Prostate gland (tissue), 2 donors: ENCODE measurements around the gene RLN3. TPM values are rescaled to one million over a fixed set of nuclear protein-coding genes. Genes with fewer than 3 reads are reported as not detected.
A peak's percentile ranks its signal among the peaks of the same experiment; 100 is the strongest.

Experiments
- DNase-seq: peaks from one replicate; pipeline ENCODE4 v3.0.0-alpha.2; 2019; ENCODE audit warnings: low spot score
- H3K27ac ChIP-seq, 2 donors: fragments of 200-600 bp; sonication (generic); 2 replicates each; pipeline ENCODE4 v1.5.1; 2017 to 2019
- H3K27me3 ChIP-seq: fragments of 200-600 bp; sonication (generic); replicated peaks from 2 replicates; pipeline ENCODE4 v1.5.1; 2019; ENCODE audit not compliant: insufficient read depth
- H3K36me3 ChIP-seq, 2 donors: fragments of 200-600 bp; sonication (generic); 1 replicate in 1 of 2; 2 replicates in 1 of 2; pipeline versions ENCODE4 v1.5.1 to v1.8.1; 2017 to 2019
- H3K4me1 ChIP-seq: fragments of 200-600 bp; sonication (generic); replicated peaks from 2 replicates; pipeline ENCODE4 v1.5.1; 2019
- H3K4me3 ChIP-seq, 2 donors: fragments of 200-600 bp; sonication (generic); 2 replicates each; pipeline ENCODE4 v1.5.1; 2017 to 2019
- H3K9me3 ChIP-seq: fragments of 200-600 bp; sonication (generic); 2 replicates; pipeline ENCODE4 v1.5.1; 2017
- CTCF ChIP-seq, 4 experiments: fragments of 200-600 bp in 2 of 4; fragments of 450-650 bp in 2 of 4; sonication (generic) in 2 of 4; IDR thresholded peaks; 1 replicate in 3 of 4; 2 replicates in 1 of 4; pipeline ENCODE4 v1.5.1; 2016 to 2019; ENCODE audit warnings: antibody characterized with exemption in 4 of 4, mild to moderate bottlenecking in 2 of 4, moderate library complexity in 2 of 4
- POLR2A ChIP-seq: fragments of 450-650 bp; IDR thresholded peaks from one replicate; pipeline ENCODE4 v1.6.1; 2016; ENCODE audit warnings: antibody characterized with exemption, mild to moderate bottlenecking
- POLR2AphosphoS5 ChIP-seq: sonication (generic); formaldehyde crosslinking; IDR thresholded peaks from one replicate; pipeline ENCODE4 v1.6.1; 2017; ENCODE audit warnings: antibody characterized with exemption
- WGBS: methylation state at CpG from one replicate; pipeline ENCODE4 v1.1.5; 2018; 5-methylcytosine and 5-hydroxymethylcytosine counted together
- intact Hi-C: fragments of 100-400 bp; cut with DNase I; formaldehyde crosslinking; loops from one replicate; pipeline ENCODE4 v1.14.2; 2022
- total RNA-seq, 2 donors: library from RNA; depleted of rRNA; stranded (reverse); fragments of >200 nt; gene quantifications; one replicate each; pipeline ENCODE4 v1.1.0, GENCODE V29; 2016

Gene RLN3
- total RNA-seq, 2 donors from 2014 or later, result not detected

GRCh38 chr19:14058182-14059092 lies 30.5 kb downstream of the RLN3 start:
- intact Hi-C loops, result no loop called here
- Histone ChIP-seq H3K4me3 (no peak overlapping the region), H3K27me3 (no peaks in the 10 kb centered on the region), H3K4me1 (no peaks in the 10 kb centered on the region), H3K36me3 (no peaks in the 10 kb centered on the region), H3K9me3 (no peaks in the 10 kb centered on the region), H3K27ac (no peak overlapping the region)
- WGBS, result 22% methylated on average over 17 of the region's 17 CpGs
- DNase-seq, result no peak
- no peak for TF ChIP-seq POLR2A
- no peak for TF ChIP-seq CTCF (IDR thresholded peaks at IDR 0.05)
- no peak for TF ChIP-seq POLR2AphosphoS5

GRCh38 chr19:14059093-14059480 lies 31.1 kb downstream of the RLN3 start:
- intact Hi-C loops, result no loop called here
- no peak for DNase-seq

GRCh38 chr19:14059652-14060155 lies 31.8 kb downstream of the RLN3 start:
- no peaks in the 10 kb centered on the region for H3K4me1 ChIP-seq

More at GRCh38 chr19:14059093-14059480, 31.1 kb downstream of the RLN3 start:
- TF ChIP-seq POLR2AphosphoS5, result no peak
- peak; percentile 19 to 43 (median 35) for TF ChIP-seq CTCF (IDR thresholded peaks at IDR 0.05)
- H3K4me1 ChIP-seq, result no peaks in the 10 kb centered on the region
- H3K4me3 ChIP-seq, result no peak overlapping the region
- H3K9me3 ChIP-seq, result no peaks in the 10 kb centered on the region
- 20% methylated on average over 15 of the region's 15 CpGs for WGBS
- H3K27me3 ChIP-seq, result no peaks in the 10 kb centered on the region
- no peak overlapping the region for H3K27ac ChIP-seq
- H3K36me3 ChIP-seq, result no peaks in the 10 kb centered on the region

GRCh38 chr19:14061081-14061749 lies 33.3 kb downstream of the RLN3 start:
- DNase-seq, result no peak
- Histone ChIP-seq H3K4me3 (no peak overlapping the region), H3K4me1 (no peaks in the 10 kb centered on the region), H3K36me3 (no peaks in the 10 kb centered on the region), H3K27ac (peak overlapping the region in 1 of 2 donors; percentile 36), H3K27me3 (no peaks in the 10 kb centered on the region), H3K9me3 (no peaks in the 10 kb centered on the region)
- 60% methylated on average over 9 of the region's 9 CpGs for WGBS
- intact Hi-C loops, result no loop called here
- no peak for TF ChIP-seq POLR2A
- TF ChIP-seq CTCF (IDR thresholded peaks at IDR 0.05), result no peak
- no peak for TF ChIP-seq POLR2AphosphoS5

More at GRCh38 chr19:14059652-14060155, 31.8 kb downstream of the RLN3 start:
- H3K27me3 ChIP-seq, result no peaks in the 10 kb centered on the region
- intact Hi-C loops, result no loop called here
- no peak for TF ChIP-seq CTCF (IDR thresholded peaks at IDR 0.05)
- TF ChIP-seq POLR2A, result no peak
- TF ChIP-seq POLR2AphosphoS5, result no peak
- no peak overlapping the region for H3K4me3 ChIP-seq
- no peak for DNase-seq
- 60% methylated on average over 8 of the region's 8 CpGs for WGBS
- no peaks in the 10 kb centered on the region for H3K36me3 ChIP-seq
- H3K27ac ChIP-seq, result no peak overlapping the region
- H3K9me3 ChIP-seq, result no peaks in the 10 kb centered on the region
